HepG2 (cell line): ENCODE data around the gene UCMA. TPM values are rescaled to one million over a fixed set of nuclear protein-coding genes. Genes with fewer than 3 reads are reported as not detected.
A peak's percentile ranks its signal among the peaks of the same experiment; 100 is the strongest.
"Not testable (repeated sequence)": the region's sequence is repeated elsewhere in the genome, so short reads cannot be mapped to it uniquely, and the experiment has no call there.

Source experiments
- ATAC-seq: fragments of 200-7000 bp; cut with Tn5 transposase; 3 replicates; pipeline ENCODE4 v1.9.1; 2020; ENCODE audit warnings: mild to moderate bottlenecking, moderate library complexity
- BruUV-seq: library from RNA; stranded (reverse); fragments of 400-500 nt; replicated peaks from 2 replicates; lab custom pipeline; 2021; lab: Mats Ljungman, UMichigan
- CTCF ChIA-PET: fragments of 300-600 bp; formaldehyde crosslinking; extraction: SDS; loops from one replicate; lab custom pipeline; 2021; ENCODE audit warnings: low total read pairs, inconsistent platforms, low intra/inter-chr PET ratio; lab: Yijun Ruan, JAX
- POLR2A ChIA-PET: fragments of 350-600 bp; sonication (Branson Sonifier 250); formaldehyde crosslinking; loops from one replicate; lab custom pipeline; 2020; ENCODE audit warnings: antibody characterized with exemption, inconsistent platforms; lab: Yijun Ruan, JAX
- DNase-seq: peaks from one replicate; pipeline ENCODE4 v3.0.0-alpha.2; 2015; ENCODE audit warnings: low spot score
- FAIRE-seq: peaks from 3 replicates; lab custom pipeline; 2011; peaks lifted over from hg19 to GRCh38; lab: Jason Lieb, UNC
- H2AFZ ChIP-seq: one replicate; pipeline ENCODE4 v1.6.1; 2011; ENCODE audit warnings: low read length, inconsistent platforms
- H3K27ac ChIP-seq: fragments of 300-600 bp; 3 replicates; pipeline ENCODE4 v1.8.0; 2011; ENCODE audit warnings: mixed run types, mild to moderate bottlenecking, mixed read lengths, low read length, inconsistent platforms; ENCODE audit not compliant: insufficient read depth; ENCODE audit errors: extremely low read length
- H3K27me3 ChIP-seq, 2 experiments: fragments of 200-600 bp in 1 of 2; 2 replicates in 1 of 2; 3 replicates in 1 of 2; pipeline versions ENCODE4 v1.6.0 to v1.8.0; 2011; ENCODE audit warnings: low read length in 2 of 2, mild to moderate bottlenecking in 2 of 2, moderate library complexity in 2 of 2, inconsistent platforms in 1 of 2; ENCODE audit not compliant: insufficient read depth in 2 of 2, control insufficient read depth in 1 of 2
- H3K36me3 ChIP-seq, 2 experiments: fragments of 200-600 bp in 1 of 2; replicated peaks in 1 of 2; 2 replicates in 1 of 2; 3 replicates in 1 of 2; pipeline versions ENCODE4 v1.5.1 to v1.8.0; 2011; ENCODE audit warnings: low read length in 2 of 2, inconsistent platforms in 1 of 2; ENCODE audit not compliant: insufficient read depth in 2 of 2, control insufficient read depth in 1 of 2
- H3K4me1 ChIP-seq: 2 replicates; pipeline ENCODE4 v1.5.1; 2012; ENCODE audit warnings: low read length, inconsistent platforms; ENCODE audit not compliant: insufficient read depth
- H3K4me2 ChIP-seq: 2 replicates; pipeline ENCODE4 v1.6.0; 2011; ENCODE audit warnings: low read depth, low read length, inconsistent platforms
- H3K4me3 ChIP-seq, 3 experiments: fragments of 200-600 bp in 1 of 3; sonication (generic), shearing (Covaris generic) in 1 of 3; replicated peaks in 1 of 3; 2 replicates each; pipeline ENCODE4 v1.5.1; 2011 to 2016; ENCODE audit warnings: low read length in 3 of 3, inconsistent platforms in 2 of 3, low read depth in 2 of 3, mild to moderate bottlenecking in 2 of 3, control low read depth in 1 of 3, mixed read lengths in 1 of 3; ENCODE audit not compliant: insufficient read depth in 1 of 3
- H3K79me2 ChIP-seq: one replicate; pipeline ENCODE4 v1.6.1; 2011; ENCODE audit warnings: low read length, inconsistent platforms; ENCODE audit not compliant: insufficient read depth
- H3K9ac ChIP-seq: 2 replicates; pipeline ENCODE4 v1.6.0; 2011; ENCODE audit warnings: mild to moderate bottlenecking, low read depth, low read length, inconsistent platforms; ENCODE audit not compliant: insufficient read depth
- H3K9me3 ChIP-seq: 2 replicates; pipeline ENCODE4 v1.5.1; 2012; ENCODE audit warnings: mild to moderate bottlenecking, low read length
- H4K20me1 ChIP-seq: 2 replicates; pipeline ENCODE4 v1.6.0; 2011; ENCODE audit warnings: inconsistent platforms, mild to moderate bottlenecking, low read length, moderate library complexity; ENCODE audit not compliant: insufficient read depth
- ATAD3A ChIP-seq: sonication (generic); formaldehyde crosslinking; IDR thresholded peaks from 2 replicates; pipeline ENCODE4 v1.4.0; 2020; ENCODE audit warnings: missing genetic modification reagents
- ERF ChIP-seq: IDR thresholded peaks from 2 replicates; pipeline ENCODE4 v1.6.1; 2018; ENCODE audit warnings: missing biosample characterization, missing genetic modification reagents
- ISX ChIP-seq: sonication (generic); formaldehyde crosslinking; conservative IDR thresholded peaks from 2 replicates; pipeline ENCODE4 v1.5.0; 2020; ENCODE audit warnings: missing genetic modification reagents
- NFKBIZ ChIP-seq: IDR thresholded peaks from 2 replicates; pipeline ENCODE4 v1.6.1; 2018; ENCODE audit warnings: missing genetic modification reagents, missing compliant biosample characterization
- NR2F6 ChIP-seq, 2 experiments: IDR thresholded peaks; 2 replicates each; pipeline ENCODE4 v1.6.1; 2016; ENCODE audit warnings: antibody characterized with exemption in 1 of 2, mild to moderate bottlenecking in 1 of 2
- SNRNP70 ChIP-seq: fragments of 200-400 bp; formaldehyde crosslinking; IDR thresholded peaks from 2 replicates; pipeline ENCODE4 v1.6.1; 2017; ENCODE audit warnings: mild to moderate bottlenecking, low read depth, low read length, moderate library complexity
- ZKSCAN8 ChIP-seq: IDR thresholded peaks from 2 replicates; pipeline ENCODE4 v1.6.1; 2016; ENCODE audit warnings: borderline replicate concordance, missing genetic modification reagents, missing compliant biosample characterization
- WGBS: methylation state at CpG from one replicate; pipeline ENCODE4 v1.1.6; 2017; ENCODE audit warnings: low lambda C conversion rate; 5-methylcytosine and 5-hydroxymethylcytosine counted together
- in situ Hi-C: cut with HindIII; loops from 2 replicates; pipeline ENCODE4 v1.10.0; 2017; ENCODE audit warnings: low pct_unique_long_range_greater_than_20kb; ENCODE audit not compliant: extremely low pct_ligation_motif_present
- intact Hi-C: fragments of 100-400 bp; cut with micrococcal nuclease; formaldehyde crosslinking; loops from one replicate; pipeline ENCODE4 v1.10.0; 2022; ENCODE audit not compliant: unreplicated experiment
- polyA plus RNA-seq, 8 experiments: library from polyadenylated mRNA; depleted of rRNA in 3 of 8; stranded (reverse) in 7 of 8; unstranded in 1 of 8; fragments of >200 nt; fragmentation: Illumina TruSeq in 4 of 8; extraction: Trizol in 4 of 8; gene quantifications; 2 replicates each; pipeline versions ENCODE4 v1.2.1 to v1.2.3, GENCODE V29; 2011 to 2016; ENCODE audit warnings: low read depth in 4 of 8, missing spikeins in 1 of 8, mixed read lengths in 1 of 8; ENCODE audit not compliant: insufficient read depth in 1 of 8
- total RNA-seq, 5 experiments: library from RNA; depleted of rRNA; stranded (reverse); fragments of >200 nt; fragmentation: Illumina TruSeq; extraction: Trizol; gene quantifications; 2 replicates each; pipeline ENCODE4 v1.2.3, GENCODE V29; 2016; ENCODE audit warnings: low read depth in 1 of 5

Gene UCMA
- total and polyA plus RNA-seq, 2 of the 13 experiments (the other 11 are each of a cell fraction or from before 2014, with no cell fraction given), result not detected

DNA sequence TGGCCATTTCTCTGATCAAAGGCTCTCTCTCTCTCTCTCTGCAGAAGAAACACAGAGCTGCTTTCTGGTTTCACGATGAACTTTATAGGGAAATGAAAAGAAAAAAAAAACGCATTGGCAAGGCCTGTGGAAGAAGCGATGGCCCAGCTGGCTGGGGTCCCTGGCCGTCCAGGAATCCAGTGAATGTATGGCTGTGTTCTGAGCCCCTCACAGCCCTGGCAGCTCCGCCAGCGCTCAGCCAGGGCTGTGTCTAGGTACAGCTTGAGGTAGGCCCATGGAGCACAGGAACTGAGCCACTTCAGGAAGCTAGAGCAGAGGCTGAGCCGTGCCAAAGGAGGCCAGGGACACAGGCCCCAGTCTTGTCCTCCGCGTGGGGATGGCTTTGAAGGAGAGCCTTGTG lies 13.1 kb upstream of the UCMA start:
- DNase-seq (no peak), ATAC-seq (peak; percentile 78), FAIRE-seq (no peak)
- peak overlapping the region; percentile 42; the same call in 1 of the 2 replicates for H3K4me2 ChIP-seq
- H3K79me2 ChIP-seq, result no peaks in the 10 kb centered on the region
- intact Hi-C loops, result no loop called here
- no peaks in the 10 kb centered on the region for H3K36me3 ChIP-seq
- BruUV-seq, result no TSS peak
- H3K27me3 ChIP-seq, result peaks cover 0 to 5% of the 10 kb centered on the region in 2 experiments; a peak in 1 of 5 replicates
- H3K9me3 ChIP-seq, result no peaks in the 10 kb centered on the region
- in situ Hi-C loops, result no loop called here
- no peak overlapping the region for H2AFZ ChIP-seq
- H3K27ac ChIP-seq, result no peak overlapping the region
- H3K4me3 ChIP-seq, result no peak overlapping the region; a peak in 1 of 6 replicates
- H4K20me1 ChIP-seq, result no peaks in the 10 kb centered on the region
- ChIA-PET POLR2A (no interaction called here), CTCF (no interaction called here)
- TF ChIP-seq NFKBIZ (CRISPR knock-in tag), result no peak
- TF ChIP-seq ERF (CRISPR knock-in tag), result no peak
- no peak for TF ChIP-seq ISX (CRISPR knock-in tag)
- TF ChIP-seq ATAD3A, result no peak
- no peak for TF ChIP-seq ZKSCAN8 (CRISPR knock-in tag)
- TF ChIP-seq SNRNP70, result no peak
- no peak overlapping the region for H3K9ac ChIP-seq
- no peaks in the 10 kb centered on the region for H3K4me1 ChIP-seq
- WGBS, result 45% methylated on average over 7 of the region's 9 CpGs

GRCh38 chr10:13242260-13242659 lies 8.1 kb upstream of the UCMA start:
- in situ Hi-C loops; POLR2A ChIA-PET; H3K4me2 ChIP-seq; ATAC-seq; H3K9me3 ChIP-seq; H3K36me3 ChIP-seq; H3K9ac ChIP-seq; DNase-seq; BruUV-seq; H4K20me1 ChIP-seq; CTCF ChIA-PET; H3K27ac ChIP-seq; H3K27me3 ChIP-seq; H2AFZ ChIP-seq; H3K79me2 ChIP-seq; FAIRE-seq; H3K4me3 ChIP-seq; intact Hi-C loops; TF ChIP-seq NR2F6 (IDR thresholded peaks at IDR 0.05): not testable (repeated sequence)
- H3K4me1 ChIP-seq, result peaks cover 27% of the 10 kb centered on the region
- WGBS, result 86% methylated on average over 5 of the region's 5 CpGs
- peak; percentile 24; the same call in 1 of the 2 replicates for TF ChIP-seq NR2F6 (CRISPR knock-in tag; IDR thresholded peaks at IDR 0.05)
